CD4-positive, alpha-beta memory T cell (primary cell): ENCODE results near the gene GSK3A. TPM values are rescaled to one million over a fixed set of nuclear protein-coding genes. Genes with fewer than 3 reads are reported as not detected.

Experiments
- CTCF ChIA-PET: fragments of 350-600 bp; sonication (Branson Sonifier 250); formaldehyde crosslinking; loops from one replicate; lab custom pipeline; 2021; ENCODE audit warnings: inconsistent platforms; ENCODE audit not compliant: partially characterized antibody; lab: Charles Lee
- POLR2A ChIA-PET: fragments of 350-600 bp; sonication (Branson Sonifier 250); formaldehyde crosslinking; loops from one replicate; lab custom pipeline; 2021; ENCODE audit not compliant: partially characterized antibody; lab: Charles Lee
- DNase-seq, 5 donors: peaks; one replicate each; pipeline versions ENCODE4 v3.0.0 to v3.0.0-alpha.2; 2020 to 2022; ENCODE audit warnings: mixed read lengths in 1 of 5
- H3K27ac ChIP-seq: one replicate; pipeline ENCODE4 v1.7.0; 2013; ENCODE audit warnings: low read depth, low read length
- H3K27me3 ChIP-seq: 2 replicates; pipeline ENCODE4 v1.7.0; 2013; ENCODE audit warnings: mild to moderate bottlenecking, low read length, moderate library complexity; ENCODE audit not compliant: insufficient read depth
- H3K36me3 ChIP-seq: 2 replicates; pipeline ENCODE4 v1.7.0; 2013; ENCODE audit warnings: mild to moderate bottlenecking, low read length, moderate library complexity; ENCODE audit not compliant: insufficient read depth
- H3K4me1 ChIP-seq: 2 replicates; pipeline ENCODE4 v1.7.0; 2013; ENCODE audit warnings: mild to moderate bottlenecking, low read length, moderate library complexity; ENCODE audit not compliant: insufficient read depth
- H3K4me3 ChIP-seq, 2 donors: one replicate each; pipeline ENCODE4 v1.7.0; 2013; ENCODE audit warnings: low read length in 2 of 2, mild to moderate bottlenecking in 1 of 2
- H3K9me3 ChIP-seq, 2 donors: one replicate each; pipeline ENCODE4 v1.7.0; 2013; ENCODE audit warnings: low read length in 2 of 2, control low read depth in 1 of 2; ENCODE audit not compliant: control insufficient read depth in 1 of 2
- H3K27ac Mint-ChIP-seq, 7 donors: one replicate each; pipeline ENCODE4 v1.8.0; 2020 to 2021; ENCODE audit warnings: mixed read lengths in 7 of 7, mild to moderate bottlenecking in 6 of 7, inconsistent platforms in 3 of 7, moderate library complexity in 3 of 7
- H3K27me3 Mint-ChIP-seq, 2 donors: one replicate each; pipeline ENCODE4 v1.8.0; 2020 to 2021; ENCODE audit warnings: mixed read lengths in 2 of 2
- H3K36me3 Mint-ChIP-seq, 2 donors: one replicate each; pipeline ENCODE4 v1.8.0; 2020 to 2021; ENCODE audit warnings: mixed read lengths in 2 of 2, inconsistent platforms in 1 of 2, mild to moderate bottlenecking in 1 of 2
- H3K4me1 Mint-ChIP-seq, 4 donors: one replicate each; pipeline ENCODE4 v1.8.0; 2020 to 2021; ENCODE audit warnings: mixed read lengths in 4 of 4, mild to moderate bottlenecking in 1 of 4
- H3K4me3 Mint-ChIP-seq, 8 donors: one replicate each; pipeline ENCODE4 v1.8.0; 2020 to 2021; ENCODE audit warnings: mixed read lengths in 8 of 8, mild to moderate bottlenecking in 7 of 8, moderate library complexity in 6 of 8, inconsistent platforms in 3 of 8
- H3K9me3 Mint-ChIP-seq, 8 donors: one replicate each; pipeline ENCODE4 v1.8.0; 2020 to 2021; ENCODE audit warnings: mixed read lengths in 8 of 8, mild to moderate bottlenecking in 5 of 8, inconsistent platforms in 3 of 8, moderate library complexity in 1 of 8
- intact Hi-C: fragments of 100-400 bp; cut with micrococcal nuclease; formaldehyde crosslinking; loops from one replicate; pipeline ENCODE4 v1.15.1; 2023
- polyA plus RNA-seq, 2 donors: library from polyadenylated mRNA; unstranded; fragments of 300-500 nt; fragmentation: Illumina TruSeq; gene quantifications; one replicate each; pipeline ENCODE4 v1.2.3, GENCODE V29; 2021
- total RNA-seq, 2 experiments: library from RNA; stranded (reverse); gene quantifications; one replicate each; pipeline ENCODE4 v1.2.3, GENCODE V29; 2021

GSK3A gene
- total and polyA plus RNA-seq, 4 experiments from 2014 or later, result 10.0 to 38.9 (median 30.0) TPM

DNA sequence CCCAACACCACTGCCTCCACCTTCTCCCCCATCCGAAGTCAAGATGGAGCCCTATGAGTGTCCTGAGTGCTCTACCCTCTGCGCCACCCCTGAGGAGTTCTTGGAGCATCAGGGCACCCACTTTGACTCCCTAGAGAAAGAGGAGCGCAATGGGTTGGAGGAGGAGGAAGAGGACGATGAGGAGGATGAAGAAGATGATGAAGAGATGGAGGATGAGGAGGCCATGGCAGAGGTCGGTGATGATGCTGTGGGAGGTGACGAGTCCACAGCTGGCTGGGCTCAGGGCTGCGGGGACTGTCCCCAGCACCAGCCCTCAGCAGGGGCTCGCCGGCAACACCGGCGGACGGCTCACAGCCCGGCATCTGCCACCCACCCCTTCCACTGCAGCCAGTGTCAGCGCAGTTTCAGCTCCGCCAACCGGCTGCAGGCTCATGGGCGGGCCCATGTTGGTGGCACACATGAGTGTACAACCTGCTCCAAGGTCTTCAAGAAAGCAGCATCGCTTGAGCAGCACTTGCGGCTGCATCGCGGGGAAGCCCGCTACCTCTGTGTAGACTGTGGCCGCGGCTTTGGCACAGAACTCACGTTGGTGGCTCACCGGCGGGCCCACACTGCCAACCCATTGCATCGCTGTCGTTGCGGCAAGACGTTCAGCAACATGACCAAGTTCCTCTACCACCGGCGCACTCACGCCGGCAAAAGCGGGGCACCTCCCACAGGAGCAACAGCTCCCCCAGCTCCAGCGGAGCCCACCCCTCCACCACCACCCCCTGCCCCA is 17.3 kb downstream of the GSK3A start:
- ChIA-PET POLR2A (interaction anchor here (0.9 to 1.8 kb wide), 3 partner anchors 11 to 117 kb away, joined by 3 to 6 read pairs (median 3); no protein-coding TSS in a partner anchor), CTCF (no interaction called here)
- Mint-ChIP-seq H3K36me3 (peaks cover 21 to 57% of the 10 kb centered on the region in 2 donors), H3K27me3 (no peaks in the 10 kb centered on the region), H3K9me3 (no peaks in the 10 kb centered on the region), H3K27ac (peak overlapping the region in 3 of 7 donors; percentile 2 to 73 (median 46)), H3K4me1 (peaks cover 20 to 39% (median 27%) of the 10 kb centered on the region in 4 donors), H3K4me3 (no peak overlapping the region)
- Histone ChIP-seq H3K27ac (no peak overlapping the region), H3K36me3 (peaks cover 45% of the 10 kb centered on the region), H3K27me3 (no peaks in the 10 kb centered on the region), H3K4me3 (no peak overlapping the region), H3K9me3 (no peaks in the 10 kb centered on the region), H3K4me1 (peaks cover 12% of the 10 kb centered on the region)
- intact Hi-C loops, result no loop called here
- DNase-seq, result peak in 1 of 5 donors; percentile 21

GRCh38 chr19:42220751-42221097 is 21.7 kb downstream of the GSK3A start:
- intact Hi-C loops, result loop anchor here (1.0 kb wide), 2 partner anchors 22 to 43 kb away; partner anchors contain the start of gene GSK3A
- CTCF ChIA-PET, result interaction anchor here (1.0 to 1.6 kb wide), 3 partner anchors 14 to 23 kb away, joined by 3 to 8 read pairs (median 4); no protein-coding TSS in a partner anchor
- peaks cover 0 to 3% (median 0%) of the 10 kb centered on the region in 8 donors for H3K9me3 Mint-ChIP-seq
- H3K4me3 Mint-ChIP-seq, result peak overlapping the region; percentile 96 to 100 (median 98)
- Histone ChIP-seq H3K27ac (peak overlapping the region; percentile 77), H3K27me3 (no peaks in the 10 kb centered on the region), H3K4me1 (peaks cover 39% of the 10 kb centered on the region), H3K36me3 (peaks cover 16% of the 10 kb centered on the region), H3K4me3 (peak overlapping the region; percentile 82 to 86), H3K9me3 (no peaks in the 10 kb centered on the region)
- peak overlapping the region; percentile 94 to 99 (median 98) for H3K27ac Mint-ChIP-seq
- POLR2A ChIA-PET, result interaction anchor here (0.9 to 9.7 kb wide), 7 partner anchors 10 to 44 kb away, joined by 4 to 149 read pairs (median 5); partner anchors contain the start of gene GSK3A
- DNase-seq, result no peak
- H3K4me1 Mint-ChIP-seq, result peaks cover 32 to 62% (median 47%) of the 10 kb centered on the region in 4 donors
- H3K36me3 Mint-ChIP-seq, result peaks cover 13 to 36% of the 10 kb centered on the region in 2 donors
- H3K27me3 Mint-ChIP-seq, result no peaks in the 10 kb centered on the region

DNA sequence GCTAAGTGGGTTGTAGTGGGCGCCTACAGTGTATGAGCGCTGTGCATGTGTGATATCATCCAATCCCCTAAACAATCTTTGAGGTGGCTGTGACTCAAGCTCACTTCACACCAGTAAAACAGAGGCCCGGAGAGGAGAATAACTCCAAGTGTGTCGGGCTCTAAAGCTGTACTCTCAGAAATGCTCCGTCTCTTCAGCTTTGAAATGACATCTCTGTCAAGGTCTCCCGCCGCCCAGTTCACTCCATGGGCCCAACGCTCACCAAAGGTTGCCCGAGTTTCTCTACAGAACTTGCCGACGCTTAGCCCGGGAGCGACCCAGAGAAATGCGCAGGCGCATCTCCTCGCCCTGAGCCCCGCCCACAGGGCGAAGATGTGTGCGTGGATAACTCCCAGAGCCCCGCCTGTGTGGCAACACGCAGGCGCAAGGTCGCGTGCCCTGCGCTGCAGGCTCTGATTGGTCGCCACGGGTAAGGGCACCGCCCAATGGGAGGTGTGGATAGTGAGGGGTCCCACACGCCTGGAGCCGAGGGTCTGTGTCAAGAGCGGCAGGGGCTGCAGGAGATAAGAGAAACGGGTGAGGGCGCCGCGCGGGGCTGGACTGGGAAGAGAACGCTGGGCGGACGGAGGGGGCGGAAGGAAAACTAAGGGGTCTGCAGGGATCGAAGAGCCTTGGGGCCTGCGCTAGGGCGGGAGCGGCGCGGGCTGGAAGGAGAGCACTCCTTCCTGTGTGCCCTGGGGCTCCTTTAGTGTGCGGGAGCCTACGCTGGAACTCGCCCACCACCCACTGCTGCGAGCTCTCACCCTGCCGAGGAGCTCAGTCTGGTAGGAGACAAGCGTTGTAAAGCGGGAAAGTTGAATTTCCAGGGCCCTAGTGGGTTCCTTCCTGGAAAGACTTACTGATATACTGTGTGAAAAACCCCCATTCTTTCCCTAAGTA is 22.3 kb downstream of the GSK3A start, which contains the start of gene ZNF526:
Gene ZNF526 (plus strand): TSS at position 501 of the 939 bp plus-strand sequence. CDS start 4,092 bp downstream, outside the sequence.
- Mint-ChIP-seq H3K4me1 (peaks cover 39 to 69% (median 53%) of the 10 kb centered on the region in 4 donors), H3K4me3 (peak within 1 kb of the TSS; percentile 96 to 100 (median 98)), H3K36me3 (peaks cover 13 to 40% of the 10 kb centered on the region in 2 donors), H3K27ac (peak within 1 kb of the TSS; percentile 94 to 99 (median 98)), H3K27me3 (no peaks in the 10 kb centered on the region), H3K9me3 (peaks cover 0 to 3% (median 0%) of the 10 kb centered on the region in 8 donors)
- Histone ChIP-seq H3K36me3 (peaks cover 11% of the 10 kb centered on the region), H3K27me3 (no peaks in the 10 kb centered on the region), H3K9me3 (no peaks in the 10 kb centered on the region), H3K4me3 (peak within 1 kb of the TSS; percentile 82 to 86), H3K4me1 (peaks cover 45% of the 10 kb centered on the region), H3K27ac (peak within 1 kb of the TSS; percentile 77)
- intact Hi-C loops, result loop anchor here (1.0 kb wide), 2 partner anchors 22 to 43 kb away; partner anchors contain the start of gene GSK3A
- ChIA-PET POLR2A (interaction anchor here (0.9 to 9.7 kb wide), 11 partner anchors 10 to 1376 kb away, joined by 3 to 149 read pairs (median 4); partner anchors contain the start of genes ARHGEF1, GSK3A, IRGQ and ZNF574), CTCF (interaction anchor here (0.7 to 1.6 kb wide), 7 partner anchors 15 to 88 kb away, joined by 3 to 8 read pairs (median 4); partner anchors contain the start of gene POU2F2)
- DNase-seq, result peak; percentile 95 to 97 (median 97)

DNA sequence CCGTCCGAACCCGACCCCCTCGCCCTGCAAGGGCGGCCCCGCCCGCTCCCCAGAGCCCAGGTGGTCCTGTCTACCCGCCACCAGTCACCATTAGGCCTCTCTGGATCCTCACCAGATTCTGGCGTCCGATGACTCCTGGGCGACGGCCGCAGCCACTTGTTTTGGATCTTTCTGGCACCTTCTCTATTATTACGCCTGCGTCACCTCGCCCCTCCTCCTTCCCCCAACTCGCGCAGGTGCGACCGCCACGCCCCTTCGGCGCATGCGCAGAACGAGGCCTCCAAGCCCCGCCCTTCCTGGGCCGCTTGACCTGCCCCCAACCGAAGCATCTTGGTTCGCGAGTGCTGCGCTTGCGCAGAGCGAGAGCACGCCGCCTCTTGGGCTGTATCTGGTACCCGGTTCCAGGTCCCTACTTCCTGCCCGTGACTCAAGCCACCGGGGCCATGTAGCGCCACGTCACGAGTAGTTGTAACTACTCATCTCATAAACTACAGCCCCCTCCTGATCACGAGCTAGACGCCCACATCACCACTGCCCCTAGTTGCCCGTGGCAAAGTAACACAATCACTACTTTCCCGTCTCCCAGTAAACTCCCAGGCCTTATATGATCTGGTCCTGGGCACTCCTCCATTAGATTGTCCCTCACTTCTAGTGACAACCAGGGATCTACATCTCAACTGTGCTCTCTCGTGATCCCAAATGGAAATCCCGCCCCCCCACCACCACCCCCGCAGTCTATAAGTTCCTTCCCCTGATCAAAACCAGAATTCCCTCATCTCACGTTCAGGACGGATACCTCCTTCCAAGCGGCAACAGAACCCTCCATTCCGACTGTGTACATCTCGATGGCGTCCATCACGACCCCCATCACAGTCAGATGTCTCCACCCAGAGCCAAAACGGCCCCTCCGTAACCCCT is 24.6 kb downstream of the GSK3A start, which contains the start of gene DEDD2:
Gene DEDD2 (minus strand): TSS at position 158 of the 918 bp plus-strand sequence. CDS start 670 bp downstream, outside the sequence.
- no peaks in the 10 kb centered on the region for H3K27me3 Mint-ChIP-seq
- peak within 1 kb of the TSS; percentile 96 to 97 for H3K4me3 ChIP-seq
- H3K36me3 Mint-ChIP-seq, result peaks cover 27 to 48% of the 10 kb centered on the region in 2 donors
- peaks cover 68% of the 10 kb centered on the region for H3K4me1 ChIP-seq
- H3K9me3 Mint-ChIP-seq, result peaks cover 0 to 6% (median 0%) of the 10 kb centered on the region in 8 donors
- peak within 1 kb of the TSS; percentile 90 to 98 (median 94) for H3K4me3 Mint-ChIP-seq
- DNase-seq, result peak; percentile 99 to 100 (median 100)
- peaks cover 24% of the 10 kb centered on the region for H3K36me3 ChIP-seq
- H3K9me3 ChIP-seq, result no peaks in the 10 kb centered on the region
- POLR2A ChIA-PET, result interaction anchor here (0.7 to 9.7 kb wide), 13 partner anchors 9 to 96 kb away, joined by 3 to 149 read pairs (median 6); partner anchors contain the start of gene GSK3A
- CTCF ChIA-PET, result interaction anchor here (0.7 to 2.6 kb wide), 4 partner anchors 14 to 85 kb away, joined by 3 to 17 read pairs (median 3); no protein-coding TSS in a partner anchor
- H3K27me3 ChIP-seq, result no peaks in the 10 kb centered on the region
- intact Hi-C loops, result loop anchor here (1.0 kb wide), 6 partner anchors 18 to 142 kb away; partner anchors contain the start of genes ERF and POU2F2
- H3K27ac ChIP-seq, result peak within 1 kb of the TSS; percentile 90
- peaks cover 53 to 84% (median 72%) of the 10 kb centered on the region in 4 donors for H3K4me1 Mint-ChIP-seq
- peak within 1 kb of the TSS; percentile 92 to 100 (median 98) for H3K27ac Mint-ChIP-seq

DNA sequence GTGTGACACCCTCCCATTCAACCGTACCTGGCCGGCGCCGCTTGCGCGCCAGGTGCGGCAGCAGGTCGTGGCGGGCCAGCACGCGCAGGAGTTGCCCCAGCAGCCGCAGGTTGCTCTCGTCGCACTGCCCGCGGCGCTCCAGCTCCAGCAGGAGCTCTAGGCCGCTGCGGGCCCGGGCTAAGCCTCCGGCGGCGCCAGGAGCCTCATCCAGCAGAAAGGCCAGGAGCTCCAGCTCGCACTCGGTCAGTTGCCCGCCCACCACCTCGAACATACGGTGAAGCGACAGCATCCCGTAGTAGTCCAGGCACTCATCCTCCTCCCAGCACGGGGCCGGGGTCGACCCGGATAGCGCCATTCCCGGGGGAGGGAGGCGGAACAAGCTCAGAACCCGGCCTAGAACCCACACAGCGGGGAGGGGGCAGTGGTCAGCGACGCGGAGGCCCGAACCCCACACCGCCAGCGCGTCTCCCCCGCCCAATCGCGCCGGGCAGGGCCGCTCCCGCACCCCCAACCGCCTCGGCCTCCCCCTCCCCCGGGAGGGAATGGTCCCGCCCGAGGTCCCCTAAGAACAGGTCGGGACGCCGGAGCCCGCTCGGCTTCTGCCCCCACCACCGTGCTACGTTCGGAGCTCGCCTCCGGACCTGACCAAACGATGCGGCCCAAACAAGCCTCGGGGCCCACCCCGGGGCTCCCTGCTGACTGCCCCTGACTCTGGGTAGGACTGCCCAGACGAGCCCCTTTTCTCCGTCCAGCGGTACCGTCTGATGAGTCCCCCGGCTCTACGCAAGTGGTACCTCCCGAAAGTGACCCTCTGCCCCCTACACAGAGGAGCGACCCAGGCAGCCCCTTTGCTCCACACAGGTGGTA is 25.5 kb downstream of the GSK3A start:
- Histone ChIP-seq H3K36me3 (peaks cover 31% of the 10 kb centered on the region), H3K4me3 (peak overlapping the region; percentile 96 to 97), H3K9me3 (no peaks in the 10 kb centered on the region), H3K4me1 (peaks cover 74% of the 10 kb centered on the region), H3K27me3 (no peaks in the 10 kb centered on the region), H3K27ac (peak overlapping the region; percentile 90)
- Mint-ChIP-seq H3K9me3 (peaks cover 0 to 6% (median 0%) of the 10 kb centered on the region in 8 donors), H3K4me3 (peak overlapping the region; percentile 90 to 98 (median 94)), H3K36me3 (peaks cover 28 to 45% of the 10 kb centered on the region in 2 donors), H3K4me1 (peaks cover 51 to 81% (median 70%) of the 10 kb centered on the region in 4 donors), H3K27ac (peak overlapping the region; percentile 92 to 100 (median 98)), H3K27me3 (no peaks in the 10 kb centered on the region)
- ChIA-PET POLR2A (interaction anchor here (0.7 to 9.7 kb wide), 16 partner anchors 9 to 95 kb away, joined by 3 to 149 read pairs (median 4); partner anchors contain the start of genes ERF and GSK3A), CTCF (interaction anchor here (0.6 to 2.7 kb wide), 8 partner anchors 13 to 84 kb away, joined by 3 to 17 read pairs (median 4); partner anchors contain the start of gene GSK3A)
- no peak for DNase-seq
- intact Hi-C loops, result loop anchor here (1.0 kb wide), 6 partner anchors 18 to 142 kb away; partner anchors contain the start of genes ERF and POU2F2
